ENCODE measurements around the gene SPTSSB. TPM values are rescaled to one million over a fixed set of nuclear protein-coding genes. Genes with fewer than 3 reads are reported as not detected.

SPTSSB gene
- total RNA-seq, 1 experiment from 2014 or later, result 0.12 TPM

DNA sequence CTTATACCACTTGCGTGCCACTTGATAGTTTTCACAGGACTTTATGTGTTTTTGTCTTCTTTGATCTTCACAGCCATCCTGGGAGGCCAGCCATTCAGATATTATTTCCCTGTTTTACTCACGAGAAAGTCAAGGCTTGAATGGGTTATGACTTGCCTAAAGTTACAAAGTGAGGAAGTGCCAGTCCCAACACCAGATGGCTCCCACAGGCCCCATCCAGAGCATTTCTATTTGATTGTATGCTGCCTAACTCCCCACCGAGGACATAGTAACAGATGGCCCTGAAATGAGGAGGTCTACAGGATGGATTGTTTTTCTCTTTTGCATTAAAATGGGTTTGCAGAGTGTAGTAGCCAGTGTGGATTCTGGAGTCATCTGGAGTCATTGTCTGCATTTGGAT is 74.5 kb downstream of the SPTSSB start:
- no peaks in the 10 kb centered on the region for H3K36me3 ChIP-seq
- no peak for DNase-seq
- H3K4me1 ChIP-seq, result no peaks in the 10 kb centered on the region
- no peak overlapping the region for H3K4me3 ChIP-seq
- H3K9me3 ChIP-seq (replicated peaks), result no peaks in the 10 kb centered on the region
- no peaks in the 10 kb centered on the region for H3K27me3 ChIP-seq
- no peak overlapping the region for H3K27ac ChIP-seq

GRCh38 chr3:161295325-161295724 is 76.0 kb downstream of the SPTSSB start:
- H3K36me3 ChIP-seq, result no peaks in the 10 kb centered on the region
- no peak overlapping the region for H3K4me3 ChIP-seq
- H3K9me3 ChIP-seq (replicated peaks), result no peaks in the 10 kb centered on the region
- H3K27ac ChIP-seq, result no peak overlapping the region
- DNase-seq, result peak; percentile 23 to 46
- H3K4me1 ChIP-seq, result no peaks in the 10 kb centered on the region
- no peaks in the 10 kb centered on the region for H3K27me3 ChIP-seq

Other genes starting within 250 kb of the SPTSSB start
- gene NMD3, start 150.2 kb downstream of the SPTSSB start, total RNA-seq (2014; rRNA removed; shearing (Covaris generic)), result 63.7 and 73.1 TPM in 2 replicates
- gene OTOL1, start 125.3 kb upstream of the SPTSSB start, total RNA-seq (2014; rRNA removed; shearing (Covaris generic)), result not detected in 2 replicates

Measured in SJCRH30 (cell line).